ENCODE results near the gene ZC3H12A.

ZC3H12A gene

DNA sequence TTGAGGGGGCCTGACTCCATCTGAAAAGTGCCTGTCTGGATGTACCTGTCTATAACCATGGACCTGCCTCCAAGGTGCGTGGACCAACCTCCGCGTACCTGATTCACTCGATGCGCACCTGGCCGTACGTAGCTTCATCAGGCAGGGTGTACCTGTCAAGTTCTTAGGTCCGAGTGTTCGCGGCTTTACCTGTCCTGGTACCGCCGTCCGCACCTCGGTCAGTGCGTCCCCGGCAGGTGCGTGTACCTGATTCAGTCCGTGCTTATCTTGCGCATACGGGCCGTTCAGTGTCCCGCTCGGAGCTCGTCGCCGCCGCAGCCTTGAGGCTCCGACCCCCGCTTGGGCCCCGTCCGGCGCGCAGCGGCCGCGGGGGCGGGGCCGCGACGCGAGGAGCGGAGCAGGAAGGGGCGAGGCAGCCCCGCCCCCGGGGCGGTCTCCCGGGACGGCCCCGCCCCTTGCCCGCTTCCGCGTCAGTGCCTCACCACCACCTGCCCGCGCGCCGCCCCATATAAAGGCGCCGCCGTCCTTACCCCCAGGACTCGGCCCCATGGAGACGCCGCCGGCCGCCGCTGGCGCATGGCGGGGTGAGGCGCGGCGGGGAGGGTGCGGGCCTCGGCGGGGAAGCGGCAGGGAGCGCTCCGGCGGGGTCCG, at the start of gene ZC3H12A:
Gene ZC3H12A, plus strand, starts transcription at position 535 of the 651 bp plus-strand sequence. CDS start 917 bp downstream, outside the sequence.
- peak; percentile 95 for DNase-seq (ENCODE audit: low spot score)

DNA sequence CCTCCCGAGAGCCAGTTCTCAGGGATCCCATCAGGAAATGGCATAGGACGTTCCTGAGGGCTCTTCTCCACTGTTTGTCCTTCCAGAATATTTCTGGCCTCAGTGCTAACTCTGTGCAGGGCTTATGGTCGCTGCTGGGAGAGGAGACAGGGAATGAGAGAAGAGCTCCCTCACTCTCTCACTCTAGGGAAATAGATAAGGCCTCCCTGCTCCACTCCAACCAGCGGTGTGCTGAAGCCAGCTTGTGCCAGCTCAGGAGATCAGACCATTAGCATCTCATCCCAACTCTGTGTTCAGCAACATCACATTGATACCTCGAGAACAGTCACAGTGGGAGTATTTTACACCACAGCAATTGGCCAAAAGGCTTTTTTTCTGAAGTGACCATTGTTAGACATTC, 49.2 kb upstream of the ZC3H12A start:
- no peak for DNase-seq (ENCODE audit: low spot score)

DNA sequence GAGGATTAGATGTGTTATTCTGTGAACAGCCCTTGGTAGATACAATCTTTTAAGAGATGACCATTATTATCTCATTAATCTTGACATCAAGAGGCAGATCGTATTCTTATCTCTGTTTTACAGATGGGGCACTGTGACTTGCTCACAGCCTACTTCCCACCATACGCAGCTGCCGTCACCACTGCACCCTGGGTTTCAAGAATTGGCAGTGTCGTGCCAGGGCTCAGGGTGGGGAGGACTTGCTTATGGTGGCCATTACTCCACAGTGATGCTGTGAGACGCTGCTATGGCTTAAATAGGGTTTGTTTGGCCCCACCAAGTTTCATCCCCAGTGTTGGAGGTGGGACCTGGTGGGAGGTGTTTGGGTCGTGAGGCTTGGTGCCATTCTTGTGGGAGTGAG, 45.4 kb upstream of the ZC3H12A start:
- DNase-seq (ENCODE audit: low spot score), result no peak

DNA sequence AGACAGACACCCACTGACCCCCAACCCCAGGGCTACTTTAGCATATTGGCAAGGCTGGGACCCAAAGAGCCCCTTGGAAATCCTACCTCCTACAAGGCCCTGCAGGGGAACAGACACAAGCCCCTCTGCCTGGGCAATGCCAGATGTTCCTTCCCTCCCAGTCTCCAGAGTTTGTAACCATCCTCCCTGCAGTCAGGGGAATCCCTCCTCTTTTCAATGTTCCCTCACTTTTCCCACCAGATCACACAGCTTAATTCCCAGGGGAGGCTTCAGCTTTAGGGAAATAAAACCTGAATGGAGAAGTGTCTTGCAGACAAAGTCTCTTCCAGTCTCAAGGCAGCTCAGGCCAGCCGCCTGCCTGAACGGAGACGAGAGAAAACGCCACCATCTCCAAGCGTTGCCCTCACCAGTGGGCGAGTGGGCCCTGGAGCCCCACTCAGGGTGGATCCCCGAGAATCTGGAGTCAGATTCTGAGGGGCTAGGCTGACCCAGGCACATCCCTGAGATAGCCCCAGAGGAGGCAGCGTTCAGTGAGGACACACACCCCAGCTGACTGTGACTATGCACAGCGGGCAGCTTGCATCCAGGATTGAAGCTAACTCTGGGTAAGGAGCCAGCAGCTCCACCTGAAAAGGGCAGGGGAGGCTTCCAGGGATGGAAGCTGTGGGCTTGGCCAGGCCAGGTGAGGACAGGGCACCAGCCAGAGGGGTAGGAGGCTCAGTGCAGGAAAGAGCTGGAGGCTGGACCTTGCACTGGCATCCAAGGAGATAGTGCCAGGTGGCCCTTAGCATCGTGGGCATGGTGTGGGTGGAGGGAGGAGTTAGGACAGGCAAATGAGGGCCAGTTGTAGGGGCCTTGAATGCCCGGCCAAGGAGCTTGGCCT, 44.0 kb upstream of the ZC3H12A start:
- no peak for DNase-seq (ENCODE audit: low spot score)

DNA sequence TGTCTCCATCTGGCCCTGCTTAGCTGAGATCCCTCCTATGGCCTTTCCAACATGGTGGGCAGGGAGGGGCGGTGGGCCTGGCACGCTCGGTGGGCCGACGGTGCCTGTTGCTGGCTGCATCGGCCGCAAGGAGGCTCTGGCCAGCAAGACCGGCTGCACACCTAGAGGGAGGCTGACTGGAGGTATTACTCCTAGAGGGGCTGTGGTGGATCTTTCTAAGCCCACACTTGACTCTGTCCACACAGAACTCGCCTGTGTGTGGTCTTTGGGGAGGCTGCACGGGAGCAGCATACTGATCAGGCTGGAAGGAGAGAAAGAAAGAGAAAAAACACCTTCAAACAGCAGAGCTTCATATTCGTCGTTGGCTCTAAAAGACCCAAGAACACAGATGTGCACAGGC, 41.7 kb upstream of the ZC3H12A start:
- DNase-seq (ENCODE audit: low spot score), result no peak

DNA sequence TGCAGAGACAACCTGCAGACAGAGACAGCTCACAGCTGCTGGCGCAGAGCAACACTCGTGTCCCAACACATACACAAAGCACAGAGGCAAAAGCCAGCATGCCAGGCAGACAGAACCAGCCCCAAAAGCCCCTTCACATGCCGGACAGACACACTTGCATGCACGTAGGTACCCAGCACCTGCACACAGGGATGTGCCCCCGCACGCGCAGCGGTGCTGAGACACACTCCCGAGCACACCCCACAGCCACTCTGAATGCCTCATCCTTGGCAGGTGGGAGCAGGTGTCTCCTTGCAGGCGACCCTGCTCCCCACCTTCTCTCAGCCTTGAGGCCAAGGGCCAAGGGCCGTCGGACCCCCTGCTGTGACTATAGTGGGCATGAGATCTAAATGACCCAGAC, 41.2 kb upstream of the ZC3H12A start:
- DNase-seq (ENCODE audit: low spot score), result no peak

DNA sequence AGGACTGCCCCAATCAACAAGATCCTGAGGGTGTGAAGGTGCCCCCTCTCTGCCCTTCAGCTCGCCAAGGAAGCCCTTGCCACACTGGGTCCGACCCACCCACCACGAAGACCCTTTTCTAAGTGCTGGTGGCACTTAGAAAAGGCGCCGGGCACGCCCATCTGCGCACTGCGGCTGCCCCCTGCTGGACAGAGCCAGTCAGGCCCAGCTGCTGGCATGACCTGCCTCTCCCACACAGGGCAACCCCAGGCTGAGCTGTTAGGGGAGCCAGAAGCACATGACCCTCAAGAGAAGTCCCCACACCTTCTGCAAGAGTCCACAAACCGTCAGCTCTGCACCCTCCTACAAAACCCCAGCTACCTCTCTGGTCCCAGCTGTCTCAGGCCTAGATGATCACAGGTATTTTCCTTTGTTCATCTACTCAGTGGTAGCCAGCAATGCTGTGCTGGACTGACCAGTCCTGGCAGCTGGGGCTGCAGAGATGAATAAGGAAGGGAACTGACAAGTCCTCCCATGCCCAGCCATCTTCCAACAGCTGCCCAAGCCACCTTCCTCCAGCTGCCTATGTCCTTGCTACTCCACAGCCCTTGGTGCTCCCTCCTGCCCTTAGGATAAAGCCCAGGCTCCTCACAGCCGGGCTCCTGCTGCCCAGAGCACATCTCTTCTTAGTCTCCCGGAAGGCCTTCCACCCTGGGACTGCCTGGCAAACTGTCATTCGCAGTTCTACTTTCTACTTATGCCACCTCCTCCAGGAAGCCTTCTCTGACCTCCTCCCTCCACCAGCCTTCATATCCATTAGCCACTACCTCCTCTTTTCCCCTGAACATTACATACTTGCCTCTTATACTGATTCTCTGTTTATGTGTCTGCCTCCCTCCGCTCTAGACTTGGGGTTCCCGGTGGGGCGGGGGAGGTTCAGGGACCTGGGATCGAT, 39.8 kb upstream of the ZC3H12A start:
- peak; percentile 60 for DNase-seq (ENCODE audit: low spot score)

DNA sequence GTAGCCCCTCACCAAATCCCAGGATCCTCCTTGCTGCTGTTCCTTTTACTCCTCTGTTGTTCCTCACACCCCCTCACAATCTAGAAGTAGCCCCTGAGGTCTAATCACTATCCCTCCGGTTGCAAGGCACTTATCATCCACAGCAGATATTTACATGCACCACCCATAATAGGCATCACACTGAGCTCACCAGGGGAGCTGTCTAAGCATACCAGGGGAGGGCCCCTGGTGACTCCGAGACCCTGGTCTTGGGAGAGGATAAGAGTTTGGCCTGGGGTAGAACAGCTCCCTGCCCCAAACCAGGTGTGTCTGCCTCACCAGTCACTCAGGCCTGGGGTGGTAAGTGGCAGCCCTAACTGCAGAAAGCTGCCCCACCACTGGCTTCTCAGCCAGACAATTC, 37.3 kb upstream of the ZC3H12A start:
- DNase-seq (ENCODE audit: low spot score), result no peak

DNA sequence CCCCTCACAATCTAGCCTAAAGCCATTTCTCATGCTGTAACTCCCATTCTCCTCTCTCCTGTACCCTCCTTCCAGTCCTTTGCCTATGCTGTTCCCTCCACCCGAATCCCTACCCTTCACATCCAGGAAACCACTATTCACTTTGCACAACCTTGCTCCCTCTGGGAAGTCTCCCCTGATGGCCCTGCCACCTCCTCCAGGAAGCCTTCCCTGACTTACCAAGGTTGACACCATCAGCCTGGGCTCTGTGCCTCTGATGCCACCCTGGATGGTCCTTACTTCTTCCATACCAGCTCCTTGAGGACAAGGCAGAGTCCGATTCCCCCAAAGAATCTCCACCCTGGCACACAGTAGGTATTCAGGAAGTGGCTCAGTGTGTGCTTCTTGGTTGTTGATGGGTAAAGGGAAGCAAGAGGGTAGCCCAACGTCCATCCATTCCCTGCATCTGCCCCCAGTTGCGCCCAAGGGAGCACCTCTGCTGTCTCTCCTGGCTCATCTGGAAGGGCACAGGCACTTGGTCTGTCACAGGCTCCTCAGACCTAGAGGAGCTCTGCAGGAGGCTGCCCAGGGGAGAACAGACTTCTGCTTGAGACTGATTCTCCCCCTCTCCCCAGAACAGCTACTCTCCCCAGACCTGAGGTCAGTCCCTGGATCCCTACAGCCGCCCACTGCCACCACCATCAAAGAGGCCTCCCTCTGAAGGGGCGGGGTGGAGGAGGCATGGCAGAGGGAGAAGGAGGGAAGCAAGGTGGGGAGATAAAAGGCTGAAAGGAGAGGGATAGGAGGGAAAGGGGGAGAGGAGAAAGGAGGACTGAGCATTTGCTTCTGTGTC, 36.1 kb upstream of the ZC3H12A start:
- DNase-seq (ENCODE audit: low spot score), result no peak

DNA sequence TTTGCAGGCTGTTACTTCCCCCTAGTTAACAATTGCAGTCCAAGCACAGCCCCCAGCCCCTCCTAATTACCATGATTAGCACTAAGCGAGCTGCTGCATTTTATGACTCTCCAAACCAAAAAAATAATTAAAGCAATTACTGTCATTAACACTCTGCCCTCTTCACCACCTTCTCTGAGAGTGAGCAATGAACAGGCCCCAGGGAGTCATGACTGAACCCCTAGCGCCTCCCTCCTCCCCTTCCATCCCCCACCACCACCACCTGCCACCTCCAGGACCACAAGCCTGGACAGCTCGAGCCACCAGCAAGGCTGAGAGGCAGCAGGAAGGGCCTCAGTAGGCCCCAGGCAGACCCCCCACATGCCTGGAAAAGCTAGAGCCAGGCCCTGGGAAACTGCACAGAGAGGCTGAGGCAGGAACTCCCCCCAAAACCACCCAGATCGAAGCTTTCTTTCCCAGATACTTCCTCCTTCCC, 35.5 kb upstream of the ZC3H12A start:
- no peak for DNase-seq (ENCODE audit: low spot score)

DNA sequence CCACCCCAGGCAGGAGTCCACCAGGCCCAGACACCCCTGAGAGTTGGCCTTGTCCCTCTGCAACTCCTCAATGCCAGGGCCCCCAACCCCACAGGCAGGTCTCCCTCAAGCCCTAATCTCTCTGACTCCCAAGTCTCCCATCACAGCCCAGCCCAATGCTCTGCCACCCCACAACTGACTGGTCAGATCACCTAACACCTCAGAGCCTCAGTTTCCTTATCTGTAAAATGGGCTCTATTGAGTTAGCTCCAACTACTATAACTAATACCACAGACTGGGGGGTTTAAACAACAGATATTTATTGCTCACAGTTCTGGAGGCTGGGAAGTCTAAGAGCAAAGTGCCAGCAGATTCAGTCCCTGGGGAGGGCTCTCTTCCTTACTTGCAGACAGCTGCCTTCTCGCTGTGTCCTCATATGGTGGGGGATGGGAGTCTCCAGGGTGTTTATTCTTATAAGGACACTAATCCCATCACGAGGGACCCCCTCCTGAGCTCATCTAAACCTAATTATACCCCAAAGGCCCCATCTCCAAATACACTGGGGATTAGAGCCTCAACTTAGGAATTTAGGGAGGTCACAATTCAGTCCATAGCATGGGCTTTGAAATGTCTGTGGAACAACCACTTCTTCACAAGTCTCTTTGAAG, 34.9 kb upstream of the ZC3H12A start:
- DNase-seq (ENCODE audit: low spot score), result no peak

DNA sequence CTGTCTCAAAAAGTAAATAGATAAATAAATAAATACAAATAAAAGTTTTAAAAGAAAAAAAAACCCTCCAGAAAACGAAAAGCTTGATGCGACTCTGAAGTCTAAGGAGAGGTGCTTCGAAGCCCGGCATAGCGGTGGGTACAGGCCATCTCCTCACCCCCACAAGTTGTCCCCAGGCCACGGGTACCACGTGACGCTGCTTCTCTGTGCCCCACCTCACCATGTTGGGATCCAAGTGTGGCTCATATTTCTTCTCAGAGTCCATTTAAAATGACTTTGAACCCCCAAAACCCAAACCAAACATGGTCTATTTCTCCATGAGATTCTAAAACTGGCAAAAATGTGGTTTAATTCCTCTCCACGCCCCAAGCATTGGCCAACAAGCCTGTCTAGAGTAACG, 32.9 kb upstream of the ZC3H12A start:
- no peak for DNase-seq (ENCODE audit: low spot score)

DNA sequence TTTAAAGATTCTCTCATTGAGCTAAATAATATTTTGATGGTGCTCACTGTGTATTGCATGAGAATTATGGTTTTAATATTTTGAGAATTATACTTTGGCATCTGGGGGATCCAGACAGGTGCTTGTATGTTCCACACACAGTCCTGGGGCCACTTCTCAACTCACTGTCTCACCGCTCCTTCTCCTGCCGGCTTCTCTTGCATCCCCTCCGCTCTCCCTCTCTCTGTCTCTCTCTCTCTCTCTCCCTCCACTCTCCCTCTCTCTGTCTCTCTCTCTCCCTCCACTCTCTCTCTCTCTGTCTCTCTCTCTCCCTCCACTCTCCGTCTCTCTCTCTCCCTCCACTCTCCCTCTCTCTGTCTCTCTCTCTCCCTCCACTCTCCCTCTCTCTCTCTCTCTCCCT, 32.2 kb upstream of the ZC3H12A start:
- no peak for DNase-seq (ENCODE audit: low spot score)

DNA sequence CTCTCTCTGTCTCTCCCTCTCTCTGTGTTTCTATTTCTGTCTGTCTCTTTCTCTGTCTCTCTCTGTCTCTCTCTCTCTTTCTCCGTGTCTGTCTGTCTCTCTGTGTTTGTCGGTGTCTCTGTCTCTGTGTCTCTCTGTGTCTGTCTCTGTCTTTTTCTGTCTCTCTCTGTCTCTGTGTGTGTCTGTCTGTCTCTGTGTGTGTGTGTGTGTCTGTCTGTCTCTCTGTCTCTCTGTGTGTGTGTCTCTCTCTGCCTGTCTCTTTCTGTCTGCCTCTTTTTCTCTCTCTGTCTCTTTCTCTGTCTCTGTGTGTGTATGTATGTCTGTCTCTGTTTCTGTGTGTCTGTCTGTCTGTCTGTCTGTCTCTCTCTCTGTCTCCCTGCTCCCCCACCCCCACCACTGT, 31.7 kb upstream of the ZC3H12A start:
- DNase-seq (ENCODE audit: low spot score), result no peak

DNA sequence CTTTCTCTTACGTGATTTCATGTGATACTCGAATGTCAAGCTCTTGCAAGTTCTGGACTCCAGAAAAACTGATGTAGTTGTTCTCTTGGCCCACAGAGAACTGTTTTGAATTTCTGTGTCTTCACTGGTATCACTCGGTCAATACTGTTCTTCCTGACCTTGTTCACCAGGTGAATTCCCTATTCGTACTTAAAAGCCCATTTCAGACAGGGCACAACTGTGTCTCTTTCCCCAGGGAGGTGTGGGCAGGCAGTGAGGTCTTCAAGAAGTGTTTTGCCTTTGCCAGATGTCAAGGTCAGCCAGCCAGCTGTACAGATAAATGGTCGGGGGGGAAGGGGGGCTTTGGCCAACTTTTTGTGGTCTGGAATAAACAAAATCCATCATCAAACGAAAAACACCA, 27.5 kb upstream of the ZC3H12A start:
- DNase-seq (ENCODE audit: low spot score), result no peak

DNA sequence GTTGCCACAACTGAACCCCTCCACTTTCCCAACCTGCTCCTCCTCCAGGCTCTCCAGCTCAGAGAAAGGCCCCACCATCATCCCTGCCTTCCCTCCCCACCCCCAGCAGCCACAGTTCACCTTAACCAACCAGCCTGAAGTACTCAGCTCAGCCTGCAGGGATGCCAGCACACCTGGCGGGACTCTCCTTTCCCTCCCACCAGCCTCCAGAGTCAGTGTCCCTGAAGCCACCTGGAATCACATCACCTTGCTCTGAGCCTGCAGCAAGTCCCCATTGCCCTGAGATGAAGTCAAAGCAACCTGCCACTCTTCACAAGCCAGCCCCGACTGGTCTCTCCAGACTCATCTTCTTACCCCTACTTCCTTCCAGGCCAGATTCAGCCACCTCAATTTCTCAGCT, 26.2 kb upstream of the ZC3H12A start:
- DNase-seq (ENCODE audit: low spot score), result no peak

DNA sequence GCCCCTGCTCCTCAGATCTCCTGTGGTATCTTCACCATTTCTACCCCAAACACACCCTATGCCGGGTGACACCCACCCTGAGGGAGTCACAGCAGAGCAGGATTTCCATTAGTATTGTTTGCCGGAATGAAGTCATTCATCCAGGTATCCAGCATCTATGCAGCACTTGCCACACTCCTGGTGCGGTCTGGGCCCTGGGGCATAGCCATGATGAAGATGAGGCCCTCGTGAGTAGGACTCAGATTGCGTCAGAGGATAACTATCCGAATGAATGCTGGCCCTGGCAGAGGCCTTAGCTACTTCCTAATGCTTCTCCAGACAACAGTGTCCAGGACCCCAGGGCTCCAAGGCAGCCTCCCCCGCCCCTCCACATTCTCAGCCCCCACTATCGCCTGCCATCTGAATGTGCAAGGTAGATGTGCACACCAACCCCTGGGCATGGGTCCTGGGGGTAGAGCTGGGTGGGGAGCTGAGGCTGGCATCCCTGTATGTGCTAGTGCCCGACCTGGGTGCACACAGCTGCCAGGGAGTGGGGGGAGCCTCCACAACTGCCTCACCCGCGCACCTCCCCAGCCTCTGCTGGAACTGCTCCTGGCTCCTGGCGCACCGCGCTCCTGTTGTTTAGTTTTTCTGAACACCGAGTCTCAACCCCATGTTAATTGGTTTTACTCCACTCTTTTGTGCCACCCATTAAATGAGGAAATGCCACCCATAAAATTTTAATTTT, 25.5 kb upstream of the ZC3H12A start:
- no peak for DNase-seq (ENCODE audit: low spot score)

DNA sequence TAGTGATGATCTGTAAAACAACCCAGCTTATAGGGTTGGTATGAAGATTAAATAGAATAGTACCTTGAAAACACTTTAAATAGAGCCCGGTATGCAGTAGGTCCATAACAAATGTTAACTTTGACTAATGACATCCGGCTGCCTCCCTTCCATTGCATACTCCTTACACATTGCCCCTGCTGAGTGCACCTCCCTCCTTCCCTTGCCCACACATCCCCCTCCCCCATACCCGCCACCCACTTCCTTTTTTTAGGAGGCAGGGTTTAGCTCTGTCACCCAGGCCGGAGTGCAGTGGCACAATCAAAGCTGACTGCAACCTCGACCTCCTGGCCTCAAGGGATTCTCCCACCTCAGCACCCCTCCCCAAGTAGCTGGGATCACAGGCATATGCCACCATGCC, 24.4 kb upstream of the ZC3H12A start:
- no peak for DNase-seq (ENCODE audit: low spot score)

DNA sequence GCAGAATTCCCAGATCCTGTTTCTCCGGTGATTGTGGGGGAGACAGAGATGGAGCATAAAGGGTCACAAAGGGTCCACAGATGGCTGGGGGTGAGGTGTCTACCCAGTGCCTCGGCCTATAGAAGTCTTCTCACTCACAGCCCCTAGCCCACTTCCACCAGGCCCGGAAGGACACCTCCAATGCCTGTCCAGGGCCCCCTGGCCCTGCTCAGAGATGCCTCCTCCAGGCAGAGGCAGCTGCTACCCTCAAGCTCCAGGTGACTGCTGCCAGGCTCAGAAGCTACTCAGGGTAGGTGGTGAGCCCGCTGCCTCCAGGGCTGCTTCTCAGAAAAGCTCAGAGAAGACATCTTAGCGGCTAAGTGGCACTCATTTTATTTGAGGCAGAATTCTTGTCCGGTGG, 22.0 kb upstream of the ZC3H12A start:
- no peak for DNase-seq (ENCODE audit: low spot score)

DNA sequence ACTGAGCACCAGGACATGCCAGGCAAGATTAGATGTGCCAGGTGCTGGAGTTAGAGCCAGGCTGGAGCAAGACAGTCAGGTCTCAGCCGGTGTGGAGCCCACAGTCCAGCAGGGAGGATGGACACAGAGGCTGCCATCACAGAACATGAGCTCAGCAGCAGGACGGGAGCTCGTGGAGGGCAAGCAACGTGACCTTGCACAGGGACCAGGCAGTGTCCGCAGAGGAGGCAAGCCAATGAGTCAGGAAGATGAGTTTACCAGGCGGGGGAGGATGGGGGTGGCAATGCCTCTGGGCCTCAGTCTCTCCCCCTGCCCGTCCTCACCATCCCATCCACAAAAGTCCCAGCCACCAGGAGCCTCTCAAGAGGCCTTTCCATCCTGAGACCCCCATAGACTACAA, 20.7 kb upstream of the ZC3H12A start:
- DNase-seq (ENCODE audit: low spot score), result no peak
